ENCODE measurements around the gene ZC2HC1C. TPM values are rescaled to one million over a fixed set of nuclear protein-coding genes. Genes with fewer than 3 reads are reported as not detected.
"Not testable (repeated sequence)": the region's sequence is repeated elsewhere in the genome, so short reads cannot be mapped to it uniquely, and the experiment has no call there.

The ZC2HC1C gene
- total RNA-seq, 1 donor from 2014 or later, result 1.0 TPM

GRCh38 chr14:75063013-75063412, 6.4 kb upstream of the ZC2HC1C start:
- no peak for TF ChIP-seq CTCF (IDR thresholded peaks at IDR 0.05)
- Mint-ChIP-seq H3K4me1 (ENCODE audit: unreplicated experiment) (peaks cover 29% of the 10 kb centered on the region), H3K27me3 (ENCODE audit: unreplicated experiment) (no peaks in the 10 kb centered on the region), H3K36me3 (ENCODE audit: unreplicated experiment) (no peaks in the 10 kb centered on the region), H3K4me3 (ENCODE audit: unreplicated experiment) (peak overlapping the region; percentile 99), H3K9me3 (ENCODE audit: unreplicated experiment) (no peaks in the 10 kb centered on the region), H3K27ac (ENCODE audit: unreplicated experiment) (peak overlapping the region; percentile 82)
- no peak for DNase-seq (ENCODE audit: extremely low spot score, unreplicated experiment)

GRCh38 chr14:75063491-75064204, 5.8 kb upstream of the ZC2HC1C start, which contains the start of gene ACYP1:
Gene ACYP1, minus strand, starts transcription at chr14:75064024. Its CDS starts 471 bp downstream, at chr14:75063553.
- peaks cover 25% of the 10 kb centered on the region for H3K4me1 Mint-ChIP-seq (ENCODE audit: unreplicated experiment)
- no peaks in the 10 kb centered on the region for H3K9me3 Mint-ChIP-seq (ENCODE audit: unreplicated experiment)
- peak within 1 kb of the TSS; percentile 82 for H3K27ac Mint-ChIP-seq (ENCODE audit: unreplicated experiment)
- no peaks in the 10 kb centered on the region for H3K27me3 Mint-ChIP-seq (ENCODE audit: unreplicated experiment)
- TF ChIP-seq CTCF (IDR thresholded peaks at IDR 0.05), result no peak
- no peaks in the 10 kb centered on the region for H3K36me3 Mint-ChIP-seq (ENCODE audit: unreplicated experiment)
- H3K4me3 Mint-ChIP-seq (ENCODE audit: unreplicated experiment), result peak within 1 kb of the TSS; percentile 99
- DNase-seq (ENCODE audit: extremely low spot score, unreplicated experiment), result peak; percentile 97

- Mint-ChIP-seq H3K9me3 (ENCODE audit: unreplicated experiment) (no peaks in the 10 kb centered on the region), H3K4me1 (ENCODE audit: unreplicated experiment) (peaks cover 22% of the 10 kb centered on the region), H3K27me3 (ENCODE audit: unreplicated experiment) (no peaks in the 10 kb centered on the region), H3K4me3 (ENCODE audit: unreplicated experiment) (peak overlapping the region; percentile 99), H3K36me3 (ENCODE audit: unreplicated experiment) (no peaks in the 10 kb centered on the region), H3K27ac (ENCODE audit: unreplicated experiment) (peak overlapping the region; percentile 82)
- DNase-seq (ENCODE audit: extremely low spot score, unreplicated experiment), result no peak
- TF ChIP-seq CTCF (IDR thresholded peaks at IDR 0.05), result no peak
These were observed 5.3 kb upstream of the ZC2HC1C start for GRCh38 chr14:75064205-75064567.

- no peak for DNase-seq (ENCODE audit: extremely low spot score, unreplicated experiment)
- TF ChIP-seq CTCF (IDR thresholded peaks at IDR 0.05), result no peak
- H3K4me3 Mint-ChIP-seq (ENCODE audit: unreplicated experiment), result no peak overlapping the region
- no peaks in the 10 kb centered on the region for H3K9me3 Mint-ChIP-seq (ENCODE audit: unreplicated experiment)
- no peaks in the 10 kb centered on the region for H3K36me3 Mint-ChIP-seq (ENCODE audit: unreplicated experiment)
- no peak overlapping the region for H3K27ac Mint-ChIP-seq (ENCODE audit: unreplicated experiment)
- peaks cover 18% of the 10 kb centered on the region for H3K4me1 Mint-ChIP-seq (ENCODE audit: unreplicated experiment)
- peaks cover 2% of the 10 kb centered on the region for H3K27me3 Mint-ChIP-seq (ENCODE audit: unreplicated experiment)
These were observed 2.8 kb upstream of the ZC2HC1C start for GRCh38 chr14:75066691-75067090.

GRCh38 chr14:75067212-75067611, 2.2 kb upstream of the ZC2HC1C start:
- no peak overlapping the region for H3K4me3 Mint-ChIP-seq (ENCODE audit: unreplicated experiment)
- no peak overlapping the region for H3K27ac Mint-ChIP-seq (ENCODE audit: unreplicated experiment)
- DNase-seq (ENCODE audit: extremely low spot score, unreplicated experiment), result no peak
- no peaks in the 10 kb centered on the region for H3K9me3 Mint-ChIP-seq (ENCODE audit: unreplicated experiment)
- H3K27me3 Mint-ChIP-seq (ENCODE audit: unreplicated experiment), result peaks cover 2% of the 10 kb centered on the region
- H3K4me1 Mint-ChIP-seq (ENCODE audit: unreplicated experiment), result peaks cover 18% of the 10 kb centered on the region
- H3K36me3 Mint-ChIP-seq (ENCODE audit: unreplicated experiment), result no peaks in the 10 kb centered on the region
- no peak for TF ChIP-seq CTCF (IDR thresholded peaks at IDR 0.05)

- not testable (repeated sequence) for H3K36me3 Mint-ChIP-seq (ENCODE audit: unreplicated experiment); H3K27ac Mint-ChIP-seq (ENCODE audit: unreplicated experiment); DNase-seq (ENCODE audit: extremely low spot score, unreplicated experiment); H3K9me3 Mint-ChIP-seq (ENCODE audit: unreplicated experiment); H3K4me3 Mint-ChIP-seq (ENCODE audit: unreplicated experiment); H3K27me3 Mint-ChIP-seq (ENCODE audit: unreplicated experiment)
- peaks cover 17% of the 10 kb centered on the region for H3K4me1 Mint-ChIP-seq (ENCODE audit: unreplicated experiment)
These were observed 1.7 kb upstream of the ZC2HC1C start for GRCh38 chr14:75067765-75068164.

Data from osteocyte (in vitro differentiated cells).